Thoracic aorta (tissue), 2 donors: Measurements from ENCODE around the gene TBC1D9. TPM values are rescaled to one million over a fixed set of nuclear protein-coding genes. Genes with fewer than 3 reads are reported as not detected.

Experiments used
- ATAC-seq: fragments of 150-250 bp; one replicate; pipeline ENCODE4 v1.8.0; 2017; ENCODE audit warnings: low read depth; ENCODE audit not compliant: insufficient number of reproducible peaks, low FRiP score
- DNase-seq: peaks from one replicate; pipeline ENCODE4 v3.0.0-alpha.2; 2020; ENCODE audit warnings: low spot score
- H3K27ac ChIP-seq, 2 donors: fragments of 200-600 bp; sonication (generic); 1 replicate in 1 of 2; 2 replicates in 1 of 2; pipeline ENCODE4 v1.5.1; 2016; ENCODE audit warnings: mild to moderate bottlenecking in 2 of 2, moderate library complexity in 2 of 2
- H3K27me3 ChIP-seq: fragments of 200-600 bp; sonication (generic); replicated peaks from 2 replicates; pipeline ENCODE4 v1.6.0; 2016; ENCODE audit warnings: mild to moderate bottlenecking; ENCODE audit not compliant: insufficient read depth
- H3K36me3 ChIP-seq: fragments of 200-600 bp; sonication (generic); one replicate; pipeline ENCODE4 v1.5.1; 2016
- H3K4me1 ChIP-seq, 2 donors: fragments of 200-600 bp; sonication (generic); 1 replicate in 1 of 2; 2 replicates in 1 of 2; pipeline versions ENCODE4 v1.5.1 to v1.6.0; 2016; ENCODE audit warnings: low read depth in 2 of 2, mild to moderate bottlenecking in 1 of 2; ENCODE audit not compliant: control insufficient read depth in 1 of 2
- H3K4me3 ChIP-seq: fragments of 200-600 bp; sonication (generic); 2 replicates; pipeline ENCODE4 v1.5.1; 2016; ENCODE audit warnings: mild to moderate bottlenecking
- H3K9me3 ChIP-seq: fragments of 200-600 bp; sonication (generic); 2 replicates; pipeline ENCODE4 v1.5.1; 2016
- total RNA-seq, 2 donors: library from RNA; depleted of rRNA; stranded (reverse); fragments of >200 nt; gene quantifications; one replicate each; pipeline versions ENCODE4 v1.1.0 to v1.2.3, GENCODE V29; 2016
- TF ChIP-seq, protein P1 (sequence below): fragments of 200-600 bp; sonication (generic); IDR thresholded peaks from one replicate; pipeline ENCODE4 v1.5.1; 2019; ENCODE audit warnings: antibody characterized with exemption

The TBC1D9 gene
- total RNA-seq, 2 donors from 2014 or later = 17.5 to 21.2 TPM

DNA sequence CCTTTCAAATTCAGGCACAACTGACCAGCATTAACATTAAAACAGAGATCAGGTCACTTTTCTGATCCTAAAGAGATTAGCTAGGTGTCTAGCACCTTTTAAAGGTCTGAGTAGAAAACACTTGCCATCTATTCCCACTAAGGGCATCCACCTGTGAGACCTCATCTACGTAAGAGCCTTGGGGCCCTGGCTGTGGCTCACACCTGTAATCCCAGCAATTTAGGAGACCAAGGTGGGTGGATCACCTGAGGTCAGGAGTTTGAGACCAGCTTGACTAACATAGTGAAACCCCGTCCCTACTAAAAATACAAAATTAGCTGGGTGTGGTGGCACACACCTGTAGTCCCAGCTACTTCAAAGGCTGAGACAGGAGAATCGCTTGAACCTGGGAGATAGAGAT is 11.8 kb downstream of the TBC1D9 start:
- H3K27me3 ChIP-seq = no peaks in the 10 kb centered on the region
- H3K27ac ChIP-seq = no peak overlapping the region
- DNase-seq = no peak
- H3K36me3 ChIP-seq = no peaks in the 10 kb centered on the region
- ATAC-seq = no peak
- TF ChIP-seq, protein P1, sequence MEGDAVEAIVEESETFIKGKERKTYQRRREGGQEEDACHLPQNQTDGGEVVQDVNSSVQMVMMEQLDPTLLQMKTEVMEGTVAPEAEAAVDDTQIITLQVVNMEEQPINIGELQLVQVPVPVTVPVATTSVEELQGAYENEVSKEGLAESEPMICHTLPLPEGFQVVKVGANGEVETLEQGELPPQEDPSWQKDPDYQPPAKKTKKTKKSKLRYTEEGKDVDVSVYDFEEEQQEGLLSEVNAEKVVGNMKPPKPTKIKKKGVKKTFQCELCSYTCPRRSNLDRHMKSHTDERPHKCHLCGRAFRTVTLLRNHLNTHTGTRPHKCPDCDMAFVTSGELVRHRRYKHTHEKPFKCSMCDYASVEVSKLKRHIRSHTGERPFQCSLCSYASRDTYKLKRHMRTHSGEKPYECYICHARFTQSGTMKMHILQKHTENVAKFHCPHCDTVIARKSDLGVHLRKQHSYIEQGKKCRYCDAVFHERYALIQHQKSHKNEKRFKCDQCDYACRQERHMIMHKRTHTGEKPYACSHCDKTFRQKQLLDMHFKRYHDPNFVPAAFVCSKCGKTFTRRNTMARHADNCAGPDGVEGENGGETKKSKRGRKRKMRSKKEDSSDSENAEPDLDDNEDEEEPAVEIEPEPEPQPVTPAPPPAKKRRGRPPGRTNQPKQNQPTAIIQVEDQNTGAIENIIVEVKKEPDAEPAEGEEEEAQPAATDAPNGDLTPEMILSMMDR = no peak
- no peak overlapping the region for H3K4me3 ChIP-seq
- H3K4me1 ChIP-seq = peaks cover 0 to 12% of the 10 kb centered on the region in 2 donors
- peaks cover 3% of the 10 kb centered on the region for H3K9me3 ChIP-seq

GRCh38 chr4:140743194-140743931 is 12.8 kb downstream of the TBC1D9 start:
- ATAC-seq (no peak), DNase-seq (no peak)
- H3K27ac ChIP-seq = no peak overlapping the region
- peaks cover 0 to 12% of the 10 kb centered on the region in 2 donors for H3K4me1 ChIP-seq
- no peaks in the 10 kb centered on the region for H3K9me3 ChIP-seq
- no peaks in the 10 kb centered on the region for H3K36me3 ChIP-seq
- no peak overlapping the region for H3K4me3 ChIP-seq
- TF ChIP-seq, protein P1 = no peak
- H3K27me3 ChIP-seq = no peaks in the 10 kb centered on the region

DNA sequence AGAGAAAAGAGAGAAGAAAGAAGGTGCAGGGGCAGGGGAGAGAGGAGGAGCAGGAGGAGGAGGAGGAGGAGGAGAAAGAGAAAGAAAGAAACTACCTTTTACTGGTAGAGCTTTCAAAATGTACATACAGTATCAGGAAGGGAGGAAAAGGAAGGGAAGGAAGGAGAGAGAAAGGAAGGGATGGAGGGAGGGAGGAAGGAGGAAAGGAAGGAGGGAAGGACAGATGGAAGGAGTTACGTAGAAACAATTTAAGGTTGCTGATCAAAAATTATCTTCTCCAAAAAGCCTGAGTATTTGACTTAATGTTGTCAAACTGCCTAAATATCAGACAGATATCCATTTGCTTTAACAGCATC is 13.4 kb downstream of the TBC1D9 start:
- H3K4me1 ChIP-seq = peaks cover 0 to 12% of the 10 kb centered on the region in 2 donors
- DNase-seq (no peak), ATAC-seq (no peak)
- TF ChIP-seq, protein P1 = no peak
- H3K4me3 ChIP-seq = no peak overlapping the region
- H3K27ac ChIP-seq = no peak overlapping the region
- H3K36me3 ChIP-seq = no peaks in the 10 kb centered on the region
- H3K27me3 ChIP-seq = no peaks in the 10 kb centered on the region
- H3K9me3 ChIP-seq = no peaks in the 10 kb centered on the region

- ATAC-seq = no peak
- Histone ChIP-seq H3K27ac (no peak overlapping the region), H3K4me1 (peaks cover 0 to 12% of the 10 kb centered on the region in 2 donors), H3K4me3 (no peak overlapping the region), H3K36me3 (no peaks in the 10 kb centered on the region), H3K9me3 (no peaks in the 10 kb centered on the region), H3K27me3 (no peaks in the 10 kb centered on the region)
- DNase-seq = no peak
- TF ChIP-seq, protein P1 = no peak
Observed at GRCh38 chr4:140740906-140741670, 15.1 kb downstream of the TBC1D9 start.

- Histone ChIP-seq H3K4me1 (peaks cover 0 to 12% of the 10 kb centered on the region in 2 donors), H3K4me3 (no peak overlapping the region), H3K27me3 (no peaks in the 10 kb centered on the region), H3K27ac (no peak overlapping the region), H3K36me3 (no peaks in the 10 kb centered on the region), H3K9me3 (no peaks in the 10 kb centered on the region)
- DNase-seq (no peak), ATAC-seq (no peak)
- TF ChIP-seq, protein P1 = no peak
Observed at GRCh38 chr4:140740422-140740821, 15.8 kb downstream of the TBC1D9 start.
